ENCODE measurements around the gene ZNF398.

ZNF398 gene

DNA sequence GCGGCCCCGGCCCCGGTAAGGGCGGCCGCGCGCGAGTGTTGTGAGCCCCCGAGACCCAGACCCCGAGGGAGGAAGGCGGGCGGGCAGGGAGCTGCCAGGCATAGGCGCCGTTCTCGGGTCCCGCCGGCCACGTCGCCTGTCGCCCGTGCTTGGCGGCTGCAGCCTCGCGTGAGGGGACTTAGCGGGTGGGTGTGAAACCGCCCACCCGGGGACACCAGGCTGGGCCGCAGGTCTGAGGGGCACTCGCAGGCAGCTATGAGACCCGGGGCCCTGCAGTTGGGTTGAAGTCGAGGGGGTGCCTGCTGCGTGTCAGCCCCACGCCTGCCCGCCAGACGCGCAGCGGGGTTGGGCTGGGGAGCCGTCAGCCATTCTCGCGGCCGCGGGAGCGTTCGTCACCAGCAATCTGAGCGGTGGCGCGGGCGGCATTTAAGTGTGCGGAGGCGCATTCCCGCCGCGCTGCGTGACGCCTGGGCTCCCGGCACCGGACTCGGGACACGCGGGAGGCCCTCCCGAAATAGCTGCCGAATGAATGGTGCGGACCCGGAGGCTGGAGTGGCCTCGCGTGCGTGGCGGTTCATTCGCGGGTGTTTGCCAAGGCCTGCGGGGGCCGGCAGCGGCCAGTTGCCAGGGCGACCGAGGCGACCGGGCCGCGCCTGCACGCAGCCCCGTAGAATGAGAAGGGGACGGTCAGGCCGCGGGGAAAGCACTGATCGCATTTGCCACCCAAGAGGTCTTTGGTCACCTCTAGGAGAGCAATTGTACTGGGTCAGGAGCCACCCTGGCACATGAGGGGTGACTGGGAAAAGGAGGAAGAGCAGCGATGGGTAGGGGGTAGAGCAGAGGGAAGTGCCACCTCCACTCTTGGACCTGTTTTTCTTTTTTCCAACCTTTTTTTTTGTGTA lies 750 bp downstream of the ZNF398 start:
- in situ Hi-C loops (cut with MboI; ENCODE audit: low pct_unique_long_range_greater_than_20kb, low sequenced_read_pairs, unreplicated experiment) = no loop called here
- DNase-seq (ENCODE audit: low spot score) = peak; percentile 74
- no peak for TF ChIP-seq CTCF (IDR thresholded peaks at IDR 0.05; ENCODE audit: extremely low read depth, insufficient read depth, missing control alignments)

GRCh38 chr7:149150981-149151380 lies 3.7 kb downstream of the ZNF398 start:
- DNase-seq (ENCODE audit: low spot score) = no peak
- in situ Hi-C loops (cut with MboI; ENCODE audit: low pct_unique_long_range_greater_than_20kb, low sequenced_read_pairs, unreplicated experiment) = no loop called here
- no peak for TF ChIP-seq CTCF (IDR thresholded peaks at IDR 0.05; ENCODE audit: extremely low read depth, insufficient read depth, missing control alignments)

- in situ Hi-C loops (cut with MboI; ENCODE audit: low pct_unique_long_range_greater_than_20kb, low sequenced_read_pairs, unreplicated experiment) = no loop called here
- no peak for TF ChIP-seq CTCF (IDR thresholded peaks at IDR 0.05; ENCODE audit: extremely low read depth, insufficient read depth, missing control alignments)
Measured at GRCh38 chr7:149153346-149153745, 6.1 kb downstream of the ZNF398 start.

DNA sequence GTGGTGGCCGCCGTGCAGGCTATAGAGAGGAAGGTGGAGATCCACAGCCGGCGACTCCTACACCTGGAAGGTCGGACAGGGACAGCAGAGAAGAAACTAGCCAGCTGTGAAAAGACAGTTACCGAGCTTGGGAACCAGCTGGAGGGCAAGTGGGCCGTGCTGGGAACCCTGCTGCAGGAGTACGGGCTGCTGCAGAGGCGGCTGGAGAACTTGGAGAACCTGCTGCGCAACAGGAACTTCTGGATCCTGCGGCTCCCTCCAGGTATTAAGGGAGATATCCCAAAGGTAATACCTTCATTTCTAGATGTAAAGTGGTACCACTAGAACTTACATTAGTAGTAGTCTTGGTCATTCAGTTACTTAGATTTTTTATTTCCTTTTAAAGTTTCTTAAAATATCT lies 6.8 kb downstream of the ZNF398 start:
- DNase-seq (ENCODE audit: low spot score) = no peak
- in situ Hi-C loops (cut with MboI; ENCODE audit: low pct_unique_long_range_greater_than_20kb, low sequenced_read_pairs, unreplicated experiment) = no loop called here
- TF ChIP-seq CTCF (IDR thresholded peaks at IDR 0.05; ENCODE audit: extremely low read depth, insufficient read depth, missing control alignments) = no peak

More at GRCh38 chr7:149153346-149153745, 6.1 kb downstream of the ZNF398 start:
- no peak for DNase-seq (ENCODE audit: low spot score)

DNA sequence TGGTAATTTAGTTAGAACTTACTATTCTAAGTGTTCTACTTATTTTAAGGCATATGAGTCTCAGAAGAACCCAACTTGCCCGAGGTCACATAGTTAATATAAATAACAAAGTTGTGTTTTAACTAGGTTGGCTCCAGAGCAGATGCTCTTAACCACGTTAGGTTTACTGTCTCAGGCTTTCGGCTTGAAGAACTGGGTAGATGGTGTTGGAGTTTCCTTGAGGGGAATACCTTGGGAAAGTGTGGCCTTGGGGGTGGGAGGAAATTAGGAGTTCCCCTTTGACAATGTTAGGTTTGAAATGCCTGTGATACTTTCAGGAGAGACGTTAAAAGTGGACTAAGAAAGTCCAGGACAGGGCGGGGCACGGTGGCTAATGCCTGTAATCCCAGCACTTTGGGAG lies 9.6 kb downstream of the ZNF398 start:
- in situ Hi-C loops (cut with MboI; ENCODE audit: low pct_unique_long_range_greater_than_20kb, low sequenced_read_pairs, unreplicated experiment) = no loop called here
- DNase-seq (ENCODE audit: low spot score) = no peak
- no peak for TF ChIP-seq CTCF (IDR thresholded peaks at IDR 0.05; ENCODE audit: extremely low read depth, insufficient read depth, missing control alignments)

GRCh38 chr7:149161241-149161848 lies 14.1 kb downstream of the ZNF398 start:
- in situ Hi-C loops (cut with MboI; ENCODE audit: low pct_unique_long_range_greater_than_20kb, low sequenced_read_pairs, unreplicated experiment) = no loop called here
- DNase-seq (ENCODE audit: low spot score) = no peak
- TF ChIP-seq CTCF (IDR thresholded peaks at IDR 0.05; ENCODE audit: extremely low read depth, insufficient read depth, missing control alignments) = no peak
